Activated T-helper 1 cell treated with anti-CD3 and anti-CD28 coated beads, Interleukin-12 subunit alpha, Interleukin-12 subunit beta, Interleukin-2, Interleukin-4 antibody, amounts not matched to agents 30 ng/mL and 10 ng/mL and 1 ng/mL, durations not matched to agents 14 hours and 24 hours and 36 hours (primary cell): Measurements from ENCODE around the gene RNASE4. TPM values are rescaled to one million over a fixed set of nuclear protein-coding genes. Genes with fewer than 3 reads are reported as not detected.
"Not testable (repeated sequence)": the region's sequence is repeated elsewhere in the genome, so short reads cannot be mapped to it uniquely, and the experiment has no call there.

Experiments
- DNase-seq: peaks from one replicate; pipeline ENCODE4 v3.0.0; 2021; ENCODE audit warnings: low spot score
- H3K27ac Mint-ChIP-seq: one replicate; pipeline ENCODE4 v1.8.0; 2021; ENCODE audit warnings: mild to moderate bottlenecking, mixed read lengths
- H3K27me3 Mint-ChIP-seq: one replicate; pipeline ENCODE4 v1.8.0; 2022; ENCODE audit warnings: mild to moderate bottlenecking, moderate library complexity, mixed read lengths; ENCODE audit not compliant: insufficient read depth
- H3K36me3 Mint-ChIP-seq: one replicate; pipeline ENCODE4 v1.8.0; 2021; ENCODE audit warnings: low read depth, mixed read lengths
- H3K4me1 Mint-ChIP-seq: one replicate; pipeline ENCODE4 v1.8.0; 2021; ENCODE audit warnings: low read depth, mixed read lengths
- H3K4me3 Mint-ChIP-seq: one replicate; pipeline ENCODE4 v1.8.0; 2021; ENCODE audit warnings: mild to moderate bottlenecking, moderate library complexity, mixed read lengths
- H3K9me3 Mint-ChIP-seq: one replicate; pipeline ENCODE4 v1.8.0; 2021; ENCODE audit warnings: mixed read lengths
- intact Hi-C: fragments of 100-400 bp; cut with micrococcal nuclease; formaldehyde crosslinking; loops from one replicate; pipeline ENCODE4 v1.15.1; 2024
- total RNA-seq: library from RNA; stranded (reverse); gene quantifications from 2 replicates; pipeline ENCODE4 v1.2.3, GENCODE V29; 2022

Gene RNASE4, protein sequence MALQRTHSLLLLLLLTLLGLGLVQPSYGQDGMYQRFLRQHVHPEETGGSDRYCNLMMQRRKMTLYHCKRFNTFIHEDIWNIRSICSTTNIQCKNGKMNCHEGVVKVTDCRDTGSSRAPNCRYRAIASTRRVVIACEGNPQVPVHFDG
- 0.34 and 0.39 TPM in 2 replicates for total RNA-seq

DNA sequence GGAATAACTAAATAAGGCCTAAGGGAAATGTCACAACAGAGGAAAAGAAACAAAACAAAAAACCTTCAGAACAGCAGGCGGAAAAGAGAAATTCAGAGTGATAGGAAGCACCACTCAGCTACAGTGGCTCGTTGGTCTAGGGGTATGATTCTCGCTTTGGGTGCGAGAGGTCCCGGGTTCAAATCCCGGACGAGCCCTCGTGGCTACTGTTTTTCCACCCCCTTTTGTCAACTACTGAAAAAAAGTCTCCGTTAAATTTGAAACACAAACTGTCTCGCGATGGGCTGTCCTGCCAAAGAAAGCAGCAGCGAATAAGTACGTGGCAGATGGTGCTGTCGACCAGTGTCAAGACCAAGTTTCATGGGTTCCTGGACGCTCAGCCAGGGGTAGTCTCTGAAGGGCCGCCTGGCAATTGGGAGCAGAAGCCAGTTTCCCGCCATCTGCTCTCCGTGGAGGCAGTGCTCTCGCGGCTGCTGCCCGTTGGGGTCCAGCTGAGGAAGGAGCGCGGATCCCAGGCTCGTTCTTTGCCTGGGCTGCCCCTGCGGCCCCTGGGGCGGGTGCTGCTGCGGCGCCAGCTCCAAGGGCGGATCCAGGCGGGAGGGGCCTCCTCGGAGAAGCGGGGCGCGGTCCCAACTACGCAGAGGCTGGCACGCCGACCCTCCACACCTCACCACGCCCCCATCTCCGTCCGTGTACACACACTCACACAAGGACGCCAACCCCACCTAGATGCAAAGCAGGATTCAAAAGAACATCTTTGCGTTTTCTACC is at the start of gene RNASE4:
TSS of gene RNASE4 (plus strand) at position 670 of the 771 bp plus-strand sequence. CDS start 14,812 bp downstream, outside the sequence.
- Mint-ChIP-seq H3K4me1 (peaks cover 10% of the 10 kb centered on the region), H3K4me3 (no peak within 1 kb of the TSS), H3K27me3 (no peaks in the 10 kb centered on the region), H3K9me3 (no peaks in the 10 kb centered on the region), H3K36me3 (no peaks in the 10 kb centered on the region), H3K27ac (peak within 1 kb of the TSS; percentile 52)
- peak; percentile 73 for DNase-seq
- intact Hi-C loops: loop anchor here (1.0 to 5.0 kb wide), 9 partner anchors 7 to 418 kb away; partner anchors contain the start of genes CCNB1IP1 and TMEM253

DNA sequence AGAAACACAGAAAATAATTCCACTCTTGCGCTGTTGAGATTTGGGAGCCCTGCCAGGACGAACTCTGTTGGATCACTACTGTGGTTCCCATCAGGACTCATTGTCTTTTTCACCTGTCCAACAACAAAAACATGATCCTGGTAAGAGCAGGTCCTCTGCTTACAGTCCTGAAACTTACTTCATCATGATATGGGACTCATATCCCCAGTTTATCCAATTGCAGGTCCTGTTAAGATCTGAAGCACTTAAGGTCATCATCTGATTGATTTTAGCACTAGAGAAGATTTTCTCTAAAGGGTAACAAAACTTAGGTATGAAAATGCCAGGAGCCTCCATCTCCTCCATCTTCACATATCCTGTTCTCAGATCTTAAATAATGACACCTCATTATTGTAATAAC is 42.8 kb upstream of the RNASE4 start, which contains the start of gene OR6S1:
TSS of gene OR6S1 (minus strand) at position 101 of the 400 bp plus-strand sequence. CDS start at position 101, 0 bp downstream.
- Mint-ChIP-seq H3K36me3 (no peaks in the 10 kb centered on the region), H3K27ac (no peak within 1 kb of the TSS), H3K4me1 (no peaks in the 10 kb centered on the region), H3K4me3 (no peak within 1 kb of the TSS), H3K9me3 (no peaks in the 10 kb centered on the region), H3K27me3 (peaks cover 38% of the 10 kb centered on the region)
- intact Hi-C loops: no loop called here
- DNase-seq: no peak

DNA sequence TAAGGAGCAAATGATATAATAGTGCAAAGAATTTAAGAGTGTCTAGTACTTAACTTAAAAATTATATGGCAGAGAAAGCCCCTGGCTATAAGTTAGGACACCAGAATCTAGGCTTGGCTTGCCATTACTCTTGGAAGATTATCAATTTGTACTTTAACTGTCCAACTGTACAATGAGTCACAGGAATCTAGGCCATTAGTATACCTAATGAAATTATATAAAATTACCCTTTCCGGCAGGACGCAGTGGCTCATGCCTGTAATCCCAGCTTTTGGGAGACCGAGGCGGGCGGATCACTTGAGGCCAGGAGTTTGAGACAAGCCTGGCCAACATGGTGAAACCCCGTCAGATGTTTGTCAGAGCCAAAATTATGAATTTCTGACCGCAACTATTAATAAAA is 42.2 kb upstream of the RNASE4 start:
- Mint-ChIP-seq H3K36me3 (no peaks in the 10 kb centered on the region), H3K4me3 (no peak overlapping the region), H3K27me3 (peaks cover 34% of the 10 kb centered on the region), H3K4me1 (no peaks in the 10 kb centered on the region), H3K9me3 (no peaks in the 10 kb centered on the region), H3K27ac (no peak overlapping the region)
- intact Hi-C loops: no loop called here
- no peak for DNase-seq

DNA sequence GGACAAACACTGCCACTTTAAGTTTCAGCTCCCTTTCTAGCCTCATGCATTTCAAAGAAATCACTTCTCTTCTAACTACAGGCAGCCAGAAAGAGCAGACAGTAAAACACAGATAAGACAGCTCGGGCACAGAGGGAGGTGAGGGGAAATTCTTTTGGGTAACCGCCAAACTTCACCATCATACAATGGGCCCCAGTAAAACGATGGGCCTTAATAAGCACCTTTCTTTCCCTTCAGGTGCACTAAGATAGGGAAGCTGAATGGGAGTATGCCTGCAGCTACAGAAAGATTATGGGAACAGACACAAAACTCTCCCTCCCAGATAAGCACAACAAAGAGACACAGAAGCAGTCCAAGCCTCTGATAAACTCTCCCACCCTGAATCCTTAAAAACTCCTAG is 41.6 kb upstream of the RNASE4 start:
- H3K9me3 Mint-ChIP-seq, H3K4me3 Mint-ChIP-seq, intact Hi-C loops, H3K36me3 Mint-ChIP-seq, H3K27ac Mint-ChIP-seq, DNase-seq, H3K4me1 Mint-ChIP-seq: not testable (repeated sequence)
- peaks cover 36% of the 10 kb centered on the region for H3K27me3 Mint-ChIP-seq

DNA sequence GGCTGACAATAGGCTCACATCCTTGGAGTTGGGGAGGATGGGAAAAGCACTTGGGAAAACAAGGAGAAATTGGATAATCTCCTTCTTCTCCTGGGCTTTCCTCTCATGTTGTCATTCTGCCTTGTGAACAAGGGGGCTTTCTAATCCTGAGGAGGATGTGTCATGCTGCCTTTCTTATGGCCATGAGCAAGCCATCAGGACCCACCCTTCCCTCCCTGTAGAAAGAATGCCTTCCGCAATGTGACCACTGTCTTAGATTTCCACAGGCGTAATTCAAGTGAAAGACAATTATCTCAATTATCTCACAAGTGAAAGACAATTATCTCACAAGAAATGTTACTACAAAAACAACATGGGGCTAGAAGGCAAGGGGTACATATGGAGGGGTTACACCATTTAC is 39.8 kb upstream of the RNASE4 start:
- H3K4me1 Mint-ChIP-seq: no peaks in the 10 kb centered on the region
- H3K4me3 Mint-ChIP-seq: no peak overlapping the region
- H3K36me3 Mint-ChIP-seq: no peaks in the 10 kb centered on the region
- H3K9me3 Mint-ChIP-seq: no peaks in the 10 kb centered on the region
- DNase-seq: no peak
- intact Hi-C loops: no loop called here
- peaks cover 45% of the 10 kb centered on the region for H3K27me3 Mint-ChIP-seq
- H3K27ac Mint-ChIP-seq: no peak overlapping the region

DNA sequence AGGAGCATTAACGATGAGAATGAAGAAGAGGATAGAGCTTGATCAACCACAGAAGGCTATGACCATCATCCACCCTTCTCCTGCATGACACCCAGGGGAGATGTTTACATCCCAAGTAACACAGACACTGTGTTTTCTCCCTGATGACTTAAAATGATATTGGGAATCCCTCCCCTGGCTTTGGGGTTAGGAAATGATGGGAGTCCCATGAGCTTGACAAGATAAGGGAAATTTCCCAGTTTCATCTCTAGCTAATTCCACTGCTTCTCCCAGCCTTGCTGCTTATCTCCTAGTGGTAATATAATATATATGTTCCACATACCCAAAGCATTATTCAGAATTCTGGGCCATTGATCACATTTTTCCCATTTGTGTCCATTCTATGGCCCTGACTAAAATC is 38.9 kb upstream of the RNASE4 start:
- DNase-seq: no peak
- H3K4me3 Mint-ChIP-seq: no peak overlapping the region
- no peaks in the 10 kb centered on the region for H3K36me3 Mint-ChIP-seq
- no peak overlapping the region for H3K27ac Mint-ChIP-seq
- intact Hi-C loops: no loop called here
- no peaks in the 10 kb centered on the region for H3K4me1 Mint-ChIP-seq
- peaks cover 47% of the 10 kb centered on the region for H3K27me3 Mint-ChIP-seq
- H3K9me3 Mint-ChIP-seq: no peaks in the 10 kb centered on the region

DNA sequence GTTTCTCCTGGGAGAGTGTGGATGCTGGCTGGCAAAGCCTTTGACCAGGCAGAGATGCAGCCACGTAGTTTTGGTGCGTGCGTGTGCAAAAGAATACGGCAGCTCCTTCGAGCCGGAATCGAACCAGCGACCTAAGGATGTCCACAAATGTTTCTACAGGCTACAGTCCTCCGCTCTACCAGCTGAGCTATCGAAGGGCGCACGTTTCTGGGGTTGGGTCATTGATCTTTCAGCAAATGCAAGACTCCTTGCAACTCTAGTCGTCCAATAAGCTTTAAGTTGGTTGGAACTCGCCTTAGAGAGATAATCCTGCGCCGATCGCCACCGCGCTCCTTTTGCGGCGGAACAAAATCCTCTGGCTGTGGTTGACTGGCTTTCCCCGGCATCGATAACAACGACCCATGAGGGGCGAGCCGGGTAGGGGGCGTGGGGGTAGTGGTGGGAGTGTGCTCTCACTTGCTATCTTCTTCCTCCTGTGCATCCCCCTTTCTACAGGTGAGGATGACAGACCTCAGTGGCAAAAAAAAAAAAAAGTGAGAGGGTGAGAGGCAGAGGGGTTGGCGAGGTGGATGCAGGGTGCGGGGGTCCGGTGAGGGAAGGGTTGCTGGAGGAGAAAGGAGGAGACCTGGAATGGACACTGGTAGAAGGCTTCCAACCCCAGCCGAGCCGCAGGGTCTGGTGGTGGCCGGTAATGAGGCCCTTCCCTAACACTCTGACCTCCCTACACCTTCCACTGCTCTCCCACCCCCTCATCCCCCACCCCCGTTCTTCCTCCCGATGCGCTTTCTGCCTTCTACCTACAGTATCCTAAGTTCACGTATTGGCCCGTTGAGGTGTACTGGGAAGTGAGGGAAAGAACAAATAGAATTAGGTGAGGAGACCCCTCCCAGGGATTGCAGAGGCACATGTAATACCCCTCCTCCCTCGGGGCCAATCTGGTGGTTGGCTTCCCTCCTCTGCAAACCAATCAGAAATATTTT is 31.1 kb upstream of the RNASE4 start:
- no peaks in the 10 kb centered on the region for H3K36me3 Mint-ChIP-seq
- H3K9me3 Mint-ChIP-seq: no peaks in the 10 kb centered on the region
- peaks cover 72% of the 10 kb centered on the region for H3K27me3 Mint-ChIP-seq
- H3K27ac Mint-ChIP-seq: no peak overlapping the region
- peaks cover 24% of the 10 kb centered on the region for H3K4me1 Mint-ChIP-seq
- intact Hi-C loops: loop anchor here (1.0 kb wide), 4 partner anchors 10 to 40 kb away; no protein-coding TSS in a partner anchor
- peak overlapping the region; percentile 63 for H3K4me3 Mint-ChIP-seq
- peak; percentile 37 for DNase-seq

DNA sequence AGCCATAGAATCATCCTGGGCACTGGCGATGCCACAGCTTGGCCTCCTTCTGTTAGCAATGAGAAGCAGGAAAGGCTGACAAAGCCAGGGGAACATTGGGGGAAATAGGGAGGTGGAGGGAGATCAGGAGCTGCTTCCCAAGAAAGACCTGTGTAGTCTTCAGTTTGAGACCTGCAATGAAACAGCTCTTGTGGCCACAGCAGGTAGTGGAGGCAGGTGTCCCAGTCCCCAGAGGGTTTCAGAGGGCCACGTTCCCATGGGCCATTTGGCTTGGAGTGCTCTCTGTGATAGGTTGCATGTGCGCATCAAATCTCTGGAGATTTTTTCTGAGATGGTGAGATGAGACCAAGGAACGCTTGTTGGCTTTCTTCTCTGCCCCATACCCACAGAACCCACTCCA is 28.5 kb upstream of the RNASE4 start:
- Mint-ChIP-seq H3K36me3 (no peaks in the 10 kb centered on the region), H3K4me1 (peaks cover 24% of the 10 kb centered on the region), H3K4me3 (no peak overlapping the region), H3K27ac (no peak overlapping the region), H3K9me3 (no peaks in the 10 kb centered on the region), H3K27me3 (peaks cover 63% of the 10 kb centered on the region)
- intact Hi-C loops: no loop called here
- no peak for DNase-seq

DNA sequence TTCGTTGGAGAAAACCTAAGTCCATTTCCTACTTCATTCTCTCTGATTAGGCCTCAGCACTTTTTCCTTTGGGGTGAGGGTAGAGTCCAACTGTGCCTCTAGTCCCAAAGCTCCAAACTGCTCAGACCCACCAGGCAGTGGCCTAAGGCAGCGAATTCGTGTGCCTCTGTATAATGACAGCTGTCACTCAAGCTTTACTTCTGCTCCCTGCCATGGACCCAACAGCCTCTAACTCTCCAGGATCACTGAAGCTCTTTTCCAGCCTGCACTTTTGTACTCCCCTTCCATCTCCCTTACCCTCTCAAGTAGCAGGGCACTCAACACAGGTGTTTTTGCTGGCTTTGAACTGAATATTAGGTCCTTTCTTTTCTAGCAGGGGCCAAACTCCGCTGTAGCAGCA is 28.1 kb upstream of the RNASE4 start:
- intact Hi-C loops: no loop called here
- Mint-ChIP-seq H3K27ac (no peak overlapping the region), H3K36me3 (no peaks in the 10 kb centered on the region), H3K4me3 (no peak overlapping the region), H3K4me1 (peaks cover 25% of the 10 kb centered on the region), H3K9me3 (no peaks in the 10 kb centered on the region), H3K27me3 (peaks cover 60% of the 10 kb centered on the region)
- no peak for DNase-seq

DNA sequence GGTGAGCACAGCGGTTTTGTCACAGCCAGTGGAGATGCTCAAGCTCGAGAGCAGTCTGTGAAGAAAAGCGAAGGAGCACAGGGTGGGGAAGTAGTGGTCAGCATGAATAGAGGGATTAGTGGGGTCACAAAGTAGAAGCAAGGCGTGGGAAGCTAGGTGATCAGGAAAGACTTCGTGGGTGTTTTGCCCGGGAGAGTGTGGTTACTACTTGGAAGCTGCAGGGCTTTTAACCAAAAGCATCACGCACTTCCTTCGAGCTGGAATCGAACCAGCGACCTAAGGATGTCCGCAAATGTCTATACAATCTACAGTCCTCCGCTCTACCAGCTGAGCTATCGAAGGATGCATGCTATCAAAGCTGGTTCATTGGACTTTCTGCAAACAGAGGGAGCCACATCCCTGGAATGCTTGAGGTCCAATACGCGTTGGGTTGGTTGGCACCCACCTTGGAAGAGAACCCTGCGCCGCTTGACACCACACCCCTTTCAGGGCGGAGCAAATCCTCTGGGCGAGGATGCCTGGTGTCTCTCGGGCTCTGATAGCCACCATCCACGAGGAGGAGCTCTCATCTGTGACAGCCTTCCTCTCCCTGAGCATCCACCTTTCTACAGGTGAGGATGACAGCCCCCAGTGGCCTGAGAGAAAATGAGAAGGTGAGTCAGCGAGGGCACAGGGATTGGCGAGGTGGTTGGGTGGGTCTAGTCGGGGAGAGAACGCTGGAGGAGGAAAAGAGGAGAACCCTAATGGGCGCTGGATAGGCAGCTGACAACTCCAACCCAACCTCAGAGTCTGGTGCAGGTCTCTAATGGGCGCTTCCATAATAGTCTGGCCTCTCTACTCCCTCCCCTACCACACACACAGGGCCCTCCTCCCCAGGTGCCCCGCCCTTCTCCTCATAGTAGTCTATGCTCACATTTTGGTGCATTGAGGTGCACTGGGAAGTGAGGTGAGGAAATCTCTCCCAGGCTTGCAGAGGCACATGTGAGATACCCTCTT is 26.8 kb upstream of the RNASE4 start:
- DNase-seq: no peak
- Mint-ChIP-seq H3K4me3 (no peak overlapping the region), H3K27me3 (peaks cover 52% of the 10 kb centered on the region), H3K36me3 (no peaks in the 10 kb centered on the region), H3K9me3 (no peaks in the 10 kb centered on the region), H3K27ac (no peak overlapping the region), H3K4me1 (peaks cover 35% of the 10 kb centered on the region)
- intact Hi-C loops: no loop called here

DNA sequence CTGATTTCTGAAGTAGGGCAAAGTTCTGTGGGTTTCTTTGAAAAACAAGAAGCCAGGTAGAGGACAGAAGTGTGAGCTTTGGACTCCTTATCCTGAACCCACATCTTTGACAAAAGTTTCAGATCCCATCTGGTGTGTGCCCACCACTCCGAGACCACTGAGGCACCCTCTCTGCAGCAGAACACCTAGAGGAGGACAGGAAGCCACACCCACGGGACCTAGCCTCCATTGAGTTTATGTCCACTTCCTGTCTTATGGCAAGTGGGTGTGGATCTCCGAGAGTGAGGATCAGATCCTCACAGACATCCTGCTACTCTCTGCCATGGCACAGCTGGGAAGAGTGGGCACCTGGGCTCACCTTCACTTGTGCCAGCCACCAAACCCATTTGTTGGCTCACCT is 26.1 kb upstream of the RNASE4 start:
- H3K4me3 Mint-ChIP-seq: no peak overlapping the region
- intact Hi-C loops: no loop called here
- DNase-seq: no peak
- peaks cover 35% of the 10 kb centered on the region for H3K4me1 Mint-ChIP-seq
- H3K9me3 Mint-ChIP-seq: no peaks in the 10 kb centered on the region
- peaks cover 49% of the 10 kb centered on the region for H3K27me3 Mint-ChIP-seq
- no peak overlapping the region for H3K27ac Mint-ChIP-seq
- H3K36me3 Mint-ChIP-seq: no peaks in the 10 kb centered on the region

DNA sequence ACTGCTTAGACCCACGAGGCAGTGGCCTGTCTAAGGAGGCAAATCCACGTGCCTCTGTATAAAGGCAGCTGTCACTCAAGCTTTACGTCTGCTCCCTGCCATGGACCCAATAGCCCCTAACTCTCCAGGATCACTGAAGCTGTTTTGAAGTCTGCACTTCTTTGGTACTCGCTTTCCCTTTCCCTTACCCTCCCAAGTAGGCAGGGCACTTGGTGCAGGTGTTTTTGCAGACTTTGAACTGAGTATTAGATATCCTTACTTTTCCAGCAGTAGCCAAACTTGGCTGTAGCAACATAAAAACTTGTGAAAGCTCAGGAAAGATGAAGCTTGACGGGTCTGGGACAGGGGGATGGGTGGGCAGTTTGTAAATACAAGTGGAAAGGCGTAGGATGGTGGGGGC is 25.0 kb upstream of the RNASE4 start:
- H3K4me3 Mint-ChIP-seq: no peak overlapping the region
- no peaks in the 10 kb centered on the region for H3K9me3 Mint-ChIP-seq
- no peaks in the 10 kb centered on the region for H3K36me3 Mint-ChIP-seq
- peaks cover 40% of the 10 kb centered on the region for H3K27me3 Mint-ChIP-seq
- H3K4me1 Mint-ChIP-seq: peaks cover 33% of the 10 kb centered on the region
- H3K27ac Mint-ChIP-seq: no peak overlapping the region
- intact Hi-C loops: no loop called here
- no peak for DNase-seq
